ENCODE results near the gene MANSC1.

DNA sequence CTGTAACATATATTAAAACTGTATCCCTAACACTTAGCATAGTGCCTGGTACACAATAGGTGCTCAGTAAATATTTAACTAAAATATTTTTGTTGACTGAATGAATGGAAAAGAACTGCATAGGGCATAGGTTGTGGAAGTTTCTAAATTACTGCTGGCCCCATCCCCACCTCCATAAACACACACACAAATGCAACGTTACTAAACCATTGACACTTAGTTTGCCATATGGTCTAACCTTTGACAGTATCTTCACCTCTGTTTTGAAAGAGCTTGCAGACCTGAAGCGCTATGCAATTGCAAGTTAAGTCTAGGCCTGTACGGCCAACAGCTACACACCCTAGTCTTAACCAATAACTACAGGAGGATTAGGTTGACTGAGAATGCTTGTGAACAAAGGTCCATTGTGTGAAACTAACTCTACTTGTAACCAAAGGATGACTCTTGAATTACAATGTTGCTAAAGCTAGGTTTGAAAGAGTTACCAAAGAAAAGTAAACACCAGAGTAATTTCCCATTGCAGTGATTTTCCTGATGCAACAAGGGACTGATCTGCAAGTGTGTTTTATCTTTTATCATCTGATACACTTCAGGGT lies 924 bp upstream of the MANSC1 start:
- TF ChIP-seq CTCF (IDR thresholded peaks at IDR 0.05) (no peak), EZH2 (IDR thresholded peaks at IDR 0.05) (no peak)
